Hindlimb muscle (tissue), 1 donor: Measurements from ENCODE around the gene SFI1. TPM values are rescaled to one million over a fixed set of nuclear protein-coding genes. Genes with fewer than 3 reads are reported as not detected.
"Not testable (repeated sequence)": the region's sequence is repeated elsewhere in the genome, so short reads cannot be mapped to it uniquely, and the experiment has no call there.

Experiments
- DNase-seq: peaks from one replicate; pipeline ENCODE4 v3.0.0-alpha.2; 2013
- polyA plus RNA-seq: library from polyadenylated mRNA; unstranded; fragments of 120-200 nt; gene quantifications from one replicate; pipeline ENCODE4 v1.2.1, GENCODE V29; 2013; ENCODE audit not compliant: insufficient read length

The SFI1 gene, protein sequence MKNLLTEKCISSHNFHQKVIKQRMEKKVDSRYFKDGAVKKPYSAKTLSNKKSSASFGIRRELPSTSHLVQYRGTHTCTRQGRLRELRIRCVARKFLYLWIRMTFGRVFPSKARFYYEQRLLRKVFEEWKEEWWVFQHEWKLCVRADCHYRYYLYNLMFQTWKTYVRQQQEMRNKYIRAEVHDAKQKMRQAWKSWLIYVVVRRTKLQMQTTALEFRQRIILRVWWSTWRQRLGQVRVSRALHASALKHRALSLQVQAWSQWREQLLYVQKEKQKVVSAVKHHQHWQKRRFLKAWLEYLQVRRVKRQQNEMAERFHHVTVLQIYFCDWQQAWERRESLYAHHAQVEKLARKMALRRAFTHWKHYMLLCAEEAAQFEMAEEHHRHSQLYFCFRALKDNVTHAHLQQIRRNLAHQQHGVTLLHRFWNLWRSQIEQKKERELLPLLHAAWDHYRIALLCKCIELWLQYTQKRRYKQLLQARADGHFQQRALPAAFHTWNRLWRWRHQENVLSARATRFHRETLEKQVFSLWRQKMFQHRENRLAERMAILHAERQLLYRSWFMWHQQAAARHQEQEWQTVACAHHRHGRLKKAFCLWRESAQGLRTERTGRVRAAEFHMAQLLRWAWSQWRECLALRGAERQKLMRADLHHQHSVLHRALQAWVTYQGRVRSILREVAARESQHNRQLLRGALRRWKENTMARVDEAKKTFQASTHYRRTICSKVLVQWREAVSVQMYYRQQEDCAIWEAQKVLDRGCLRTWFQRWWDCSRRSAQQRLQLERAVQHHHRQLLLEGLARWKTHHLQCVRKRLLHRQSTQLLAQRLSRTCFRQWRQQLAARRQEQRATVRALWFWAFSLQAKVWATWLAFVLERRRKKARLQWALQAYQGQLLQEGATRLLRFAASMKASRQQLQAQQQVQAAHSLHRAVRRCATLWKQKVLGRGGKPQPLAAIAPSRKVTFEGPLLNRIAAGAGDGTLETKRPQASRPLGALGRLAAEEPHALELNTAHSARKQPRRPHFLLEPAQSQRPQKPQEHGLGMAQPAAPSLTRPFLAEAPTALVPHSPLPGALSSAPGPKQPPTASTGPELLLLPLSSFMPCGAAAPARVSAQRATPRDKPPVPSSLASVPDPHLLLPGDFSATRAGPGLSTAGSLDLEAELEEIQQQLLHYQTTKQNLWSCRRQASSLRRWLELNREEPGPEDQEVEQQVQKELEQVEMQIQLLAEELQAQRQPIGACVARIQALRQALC
- polyA plus RNA-seq, result 9.7 TPM

DNA sequence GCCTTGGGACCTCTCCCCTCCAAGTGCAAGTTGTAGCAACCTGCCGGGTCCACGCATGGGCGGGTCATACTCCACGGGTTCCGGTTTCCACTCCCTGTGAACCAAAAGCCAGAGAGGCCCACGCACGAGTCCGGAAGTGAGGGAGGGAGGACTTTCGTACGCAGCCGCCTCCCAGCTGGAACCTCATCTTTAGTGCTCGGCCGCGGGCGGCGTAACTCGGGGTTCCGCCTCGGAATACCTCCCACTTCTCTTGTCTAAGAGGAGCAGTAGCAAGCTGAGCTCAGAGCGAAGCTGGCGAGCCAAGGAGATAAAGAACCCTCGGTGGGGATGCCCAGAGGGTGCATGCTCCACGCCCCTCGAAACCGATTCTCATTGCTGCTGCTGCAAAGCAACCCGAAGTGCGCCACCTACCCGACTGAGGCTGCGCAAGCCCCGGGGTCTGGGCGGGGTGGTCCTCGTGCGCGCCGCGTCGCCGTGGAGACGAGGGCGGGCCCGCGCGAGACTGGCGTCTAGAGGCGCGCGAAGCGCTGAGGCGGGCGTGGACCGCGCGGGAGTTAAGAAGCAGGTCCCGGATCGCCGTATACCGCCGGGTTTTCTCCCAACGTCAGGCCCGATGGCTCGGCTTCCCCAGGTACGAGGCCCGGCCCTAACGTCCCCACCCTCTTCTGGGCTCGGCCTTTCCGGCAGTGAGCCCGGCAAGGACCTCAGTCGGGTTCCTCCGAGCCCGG, at the start of gene SFI1:
Gene SFI1 (plus strand): TSS at position 530 of the 728 bp plus-strand sequence. CDS start 11,749 bp downstream, outside the sequence.
- peak; percentile 92 for DNase-seq

GRCh38 chr22:31446767-31447166, 49.6 kb upstream of the SFI1 start:
- no peak for DNase-seq

DNA sequence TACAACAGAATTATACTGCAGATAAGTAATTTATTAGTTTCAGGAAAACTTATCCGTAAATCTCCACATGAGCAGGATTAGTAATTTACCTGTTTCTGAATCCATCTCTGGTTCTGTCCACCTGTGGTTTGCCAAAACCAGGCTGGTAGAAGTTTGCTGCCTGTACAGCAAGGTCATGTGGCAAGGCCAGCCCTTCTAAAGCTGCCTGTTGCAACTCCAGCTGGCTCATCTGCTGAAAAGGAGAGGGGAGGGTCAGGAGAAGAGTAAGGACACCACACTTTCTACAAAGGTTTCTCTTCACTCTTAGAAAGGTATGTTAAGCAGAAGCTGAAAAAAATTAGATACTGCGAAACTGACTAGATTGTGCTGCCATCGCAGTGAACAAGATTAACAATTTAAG, 49.0 kb upstream of the SFI1 start:
- DNase-seq, result no peak

- no peak for DNase-seq
Observed at GRCh38 chr22:31448382-31448781, 48.0 kb upstream of the SFI1 start.

GRCh38 chr22:31449506-31449905, 46.8 kb upstream of the SFI1 start:
- no peak for DNase-seq

DNA sequence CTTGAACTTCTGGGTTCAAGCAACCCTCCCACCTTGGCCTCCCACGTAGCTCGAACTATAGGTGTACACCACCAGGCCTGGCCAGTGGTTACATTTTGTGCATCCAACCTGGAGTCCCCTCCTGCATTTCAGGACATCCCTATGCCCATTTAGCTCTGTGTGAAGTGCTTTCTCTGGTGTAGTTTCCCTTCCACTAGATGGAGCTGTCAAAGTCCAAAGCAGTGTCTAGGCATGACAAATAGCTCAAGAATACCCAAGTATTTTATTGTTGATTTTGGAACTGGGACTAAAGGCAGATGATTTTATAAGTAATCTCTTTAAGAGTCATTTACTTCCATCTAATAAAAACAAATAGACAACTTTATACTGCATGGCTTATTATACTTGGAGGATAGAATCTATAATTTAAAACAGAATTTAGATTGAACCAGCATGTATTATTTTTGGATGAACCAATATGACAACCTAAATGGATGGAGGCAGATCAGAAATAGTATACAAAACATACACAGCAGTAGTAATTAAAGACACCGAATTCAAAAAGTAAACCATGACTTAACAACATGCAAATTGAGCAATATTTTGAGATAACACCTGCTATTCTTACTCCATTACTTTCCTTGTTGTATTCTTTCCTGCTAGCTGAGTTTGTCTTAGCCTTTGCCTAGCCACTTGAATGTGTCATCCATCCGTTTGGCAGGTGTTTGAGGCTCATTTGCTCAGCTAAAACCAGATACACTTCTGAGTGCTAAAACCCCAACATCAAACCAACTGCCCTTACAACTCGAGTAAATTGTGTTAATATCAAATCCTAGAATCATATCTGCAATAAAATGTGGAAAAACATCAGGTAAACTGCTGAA, 44.4 kb upstream of the SFI1 start:
- no peak for DNase-seq

DNA sequence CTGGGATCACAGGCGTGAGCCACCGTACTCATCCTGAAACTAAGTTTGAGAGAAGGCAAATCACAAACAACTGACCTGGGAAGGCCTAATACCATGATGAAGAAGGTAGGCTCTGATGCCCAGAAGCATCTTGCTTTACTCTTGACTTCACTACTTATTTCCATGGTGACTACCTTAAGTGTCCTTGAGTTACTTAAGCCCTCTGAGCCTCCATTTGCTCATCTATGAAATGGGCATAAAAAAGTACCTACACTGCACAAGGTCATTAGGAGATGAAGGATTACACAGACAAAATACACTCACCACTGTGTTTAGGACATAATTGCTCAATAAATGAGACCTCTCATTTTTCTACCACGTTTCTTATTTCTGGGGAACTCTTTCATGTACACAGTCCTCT, 34.6 kb upstream of the SFI1 start:
- DNase-seq, result no peak

- DNase-seq, result no peak
Observed at GRCh38 chr22:31465307-31465706, 31.0 kb upstream of the SFI1 start.

DNA sequence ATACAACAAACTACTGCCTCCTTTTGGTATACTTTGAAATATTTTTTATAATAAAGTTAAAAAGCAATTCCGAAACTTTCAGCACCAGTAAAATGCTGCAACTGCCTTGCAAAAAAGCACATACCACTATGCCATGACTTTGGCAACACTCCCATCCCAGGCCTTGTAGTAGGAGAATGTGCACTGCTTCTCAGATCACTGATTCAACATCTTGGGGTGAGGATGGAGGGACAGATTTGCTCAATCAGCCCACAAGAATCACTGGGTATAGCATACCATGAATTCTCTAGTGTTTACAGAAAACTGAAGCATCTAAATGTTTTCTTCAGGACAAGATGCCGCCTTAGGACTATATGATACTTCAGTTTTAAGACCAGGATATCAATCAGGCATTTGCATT, 21.6 kb upstream of the SFI1 start:
- DNase-seq, result no peak

DNA sequence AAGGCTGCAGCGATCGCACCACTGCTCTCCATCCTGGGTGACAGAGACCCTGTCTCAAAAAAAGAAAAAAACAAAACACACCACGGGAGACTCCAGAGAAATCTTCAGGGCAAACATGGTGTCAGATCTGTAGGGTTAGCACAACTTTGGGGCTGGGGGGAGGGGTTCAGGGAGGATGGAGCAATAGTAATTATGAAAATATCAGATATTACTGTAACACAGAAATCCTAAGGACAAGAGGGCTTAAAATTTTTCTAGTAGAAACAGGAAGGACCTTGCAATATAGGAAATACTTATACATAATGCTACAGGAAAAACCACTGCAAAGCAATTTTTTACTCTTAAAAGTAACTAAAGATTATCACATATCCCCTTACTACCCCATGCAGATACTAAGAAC, 20.5 kb upstream of the SFI1 start:
- DNase-seq, result no peak

DNA sequence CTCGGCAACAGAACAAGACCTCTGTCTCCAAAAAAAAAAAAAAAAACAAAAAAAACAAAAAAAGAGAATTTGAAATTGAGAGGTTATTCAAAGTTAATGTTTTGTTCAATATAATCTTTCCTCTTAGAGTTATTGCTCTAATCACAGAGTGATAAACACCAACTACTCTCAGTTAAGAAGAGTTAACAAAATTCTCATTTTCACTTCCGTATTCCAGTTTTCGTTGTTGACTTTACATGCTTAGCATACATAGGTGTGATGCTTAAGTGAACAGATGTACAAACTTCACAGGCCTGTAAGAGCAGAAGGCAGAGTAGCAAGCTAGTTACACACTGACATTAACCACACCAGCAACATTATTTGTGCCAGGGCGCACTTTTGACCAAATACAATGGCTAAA, 19.0 kb upstream of the SFI1 start:
- DNase-seq, result no peak

- no peak for DNase-seq
Observed at GRCh38 chr22:31481129-31481528, 15.2 kb upstream of the SFI1 start.

- not testable (repeated sequence) for DNase-seq
Observed at GRCh38 chr22:31482470-31482869, 13.9 kb upstream of the SFI1 start.

GRCh38 chr22:31486369-31486768, 10.0 kb upstream of the SFI1 start:
- not testable (repeated sequence) for DNase-seq

- DNase-seq, result no peak
Observed at GRCh38 chr22:31486951-31487350, 9.4 kb upstream of the SFI1 start.

DNA sequence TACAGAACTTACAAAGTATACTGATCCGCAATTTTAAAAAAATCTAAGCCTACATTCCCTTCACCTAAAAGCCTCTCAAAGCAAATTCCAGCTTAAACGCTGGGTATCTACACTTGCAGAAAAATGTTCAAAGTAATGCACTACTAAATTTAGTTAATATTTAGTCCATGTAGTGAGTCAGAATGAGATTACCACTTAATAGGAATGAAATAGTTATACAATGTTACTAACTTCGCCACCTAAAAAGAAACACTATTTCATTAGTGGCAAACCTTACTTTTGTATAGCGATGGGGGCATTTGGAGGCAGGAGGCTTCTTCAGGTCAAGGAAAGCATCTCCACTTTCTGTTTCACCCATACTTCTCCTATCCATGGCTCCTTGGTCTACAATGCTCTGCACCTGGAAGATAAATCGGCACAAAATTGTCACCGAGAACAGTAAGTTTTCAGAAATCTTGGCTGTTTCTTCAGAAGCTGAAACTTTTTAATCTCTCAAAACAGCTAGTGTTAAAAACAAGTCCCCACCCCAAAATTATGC, 7.9 kb upstream of the SFI1 start:
- no peak for DNase-seq

- DNase-seq, result peak; percentile 25
Observed at GRCh38 chr22:31488988-31489617, 7.2 kb upstream of the SFI1 start.

GRCh38 chr22:31489632-31490495, 6.5 kb upstream of the SFI1 start, which contains the start of gene EIF4ENIF1:
TSS of gene EIF4ENIF1 (minus strand) at chr22:31489842. CDS start at chr22:31488718, 1,124 bp downstream.
- peak; percentile 91 for DNase-seq

- peak; percentile 49 for DNase-seq
Observed at GRCh38 chr22:31490496-31490925, 5.8 kb upstream of the SFI1 start.
